Sigmoid colon (tissue), 4 donors: ENCODE measurements around the gene MPV17L2.

Experiments
- EP300 ChIP-seq, 4 donors: sonication (generic); formaldehyde crosslinking; IDR thresholded peaks; one replicate each; pipeline ENCODE4 v1.6.1; 2017; ENCODE audit warnings: antibody characterized with exemption in 4 of 4
- POLR2A ChIP-seq, 2 donors: fragments of 450-650 bp; IDR thresholded peaks; one replicate each; pipeline ENCODE4 v1.6.1; 2016; ENCODE audit warnings: antibody characterized with exemption in 2 of 2, mild to moderate bottlenecking in 2 of 2, moderate library complexity in 2 of 2
- TF ChIP-seq, protein P1 (sequence below), 4 experiments: fragments of 450-650 bp in 3 of 4; fragments of 200-600 bp in 1 of 4; IDR thresholded peaks; one replicate each; pipeline ENCODE4 v1.5.1; 2016 to 2019; ENCODE audit warnings: antibody characterized with exemption in 4 of 4, mild to moderate bottlenecking in 3 of 4, moderate library complexity in 2 of 4

DNA sequence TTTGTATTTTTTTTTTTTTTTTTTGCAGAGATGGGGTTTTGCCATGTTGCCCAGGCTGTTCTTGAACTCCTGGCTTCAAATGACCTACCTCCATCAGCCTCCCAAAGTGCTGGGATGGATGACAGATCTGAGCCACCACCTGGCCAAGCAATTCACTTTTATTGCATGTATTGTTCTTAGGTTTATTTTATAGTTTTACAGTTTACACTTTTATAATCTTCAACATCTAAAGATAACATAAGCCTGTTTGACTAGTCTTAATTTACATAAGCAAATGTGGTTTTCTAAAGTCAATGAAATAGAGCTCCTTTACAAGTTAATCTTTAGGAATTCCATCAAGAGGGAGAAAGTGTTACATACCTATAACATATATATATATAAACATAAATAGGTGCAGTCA is 9.5 kb upstream of the MPV17L2 start:
- TF ChIP-seq, protein P1, sequence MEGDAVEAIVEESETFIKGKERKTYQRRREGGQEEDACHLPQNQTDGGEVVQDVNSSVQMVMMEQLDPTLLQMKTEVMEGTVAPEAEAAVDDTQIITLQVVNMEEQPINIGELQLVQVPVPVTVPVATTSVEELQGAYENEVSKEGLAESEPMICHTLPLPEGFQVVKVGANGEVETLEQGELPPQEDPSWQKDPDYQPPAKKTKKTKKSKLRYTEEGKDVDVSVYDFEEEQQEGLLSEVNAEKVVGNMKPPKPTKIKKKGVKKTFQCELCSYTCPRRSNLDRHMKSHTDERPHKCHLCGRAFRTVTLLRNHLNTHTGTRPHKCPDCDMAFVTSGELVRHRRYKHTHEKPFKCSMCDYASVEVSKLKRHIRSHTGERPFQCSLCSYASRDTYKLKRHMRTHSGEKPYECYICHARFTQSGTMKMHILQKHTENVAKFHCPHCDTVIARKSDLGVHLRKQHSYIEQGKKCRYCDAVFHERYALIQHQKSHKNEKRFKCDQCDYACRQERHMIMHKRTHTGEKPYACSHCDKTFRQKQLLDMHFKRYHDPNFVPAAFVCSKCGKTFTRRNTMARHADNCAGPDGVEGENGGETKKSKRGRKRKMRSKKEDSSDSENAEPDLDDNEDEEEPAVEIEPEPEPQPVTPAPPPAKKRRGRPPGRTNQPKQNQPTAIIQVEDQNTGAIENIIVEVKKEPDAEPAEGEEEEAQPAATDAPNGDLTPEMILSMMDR (IDR thresholded peaks at IDR 0.05), result no peak
- TF ChIP-seq POLR2A (IDR thresholded peaks at IDR 0.05) (no peak), EP300 (IDR thresholded peaks at IDR 0.05) (no peak)
